Stimulated activated CD4-positive, alpha-beta T cell treated with anti-CD3 and anti-CD28 coated beads, Interleukin-4, amount 100 ng/mL, for 48 hours (primary cell): ENCODE measurements around the gene KCND2.

Source experiments
- DNase-seq, 2 donors: peaks; one replicate each; pipeline ENCODE4 v3.0.0-alpha.2; 2020; ENCODE audit warnings: low read depth in 2 of 2

Gene KCND2

GRCh38 chr7:120703585-120704240 lies 430.7 kb downstream of the KCND2 start:
- no peak for DNase-seq

GRCh38 chr7:120709252-120709971 lies 436.4 kb downstream of the KCND2 start:
- no peak for DNase-seq

GRCh38 chr7:120709972-120710320 lies 437.0 kb downstream of the KCND2 start:
- no peak for DNase-seq

- no peak for DNase-seq
These were observed 442.0 kb downstream of the KCND2 start for GRCh38 chr7:120714945-120715344.

GRCh38 chr7:120716307-120716706 lies 443.3 kb downstream of the KCND2 start:
- no peak for DNase-seq

- no peak for DNase-seq
These were observed 444.2 kb downstream of the KCND2 start for GRCh38 chr7:120717166-120717565.

- DNase-seq, result no peak
These were observed 445.4 kb downstream of the KCND2 start for GRCh38 chr7:120718361-120718760.

- no peak for DNase-seq
These were observed 447.3 kb downstream of the KCND2 start for GRCh38 chr7:120720317-120720716.

- no peak for DNase-seq
These were observed 450.8 kb downstream of the KCND2 start for GRCh38 chr7:120723465-120724385.

GRCh38 chr7:120724448-120724847 lies 451.5 kb downstream of the KCND2 start:
- DNase-seq, result no peak

- no peak for DNase-seq
These were observed 452.0 kb downstream of the KCND2 start for GRCh38 chr7:120724955-120725354.

- no peak for DNase-seq
These were observed 452.5 kb downstream of the KCND2 start for GRCh38 chr7:120725376-120726039.

- no peak for DNase-seq
These were observed 456.3 kb downstream of the KCND2 start for GRCh38 chr7:120729245-120729644.

GRCh38 chr7:120731271-120731670 lies 458.3 kb downstream of the KCND2 start:
- no peak for DNase-seq

GRCh38 chr7:120732256-120732655 lies 459.3 kb downstream of the KCND2 start:
- DNase-seq, result no peak

GRCh38 chr7:120733143-120733542 lies 460.2 kb downstream of the KCND2 start:
- no peak for DNase-seq

GRCh38 chr7:120733835-120734234 lies 460.9 kb downstream of the KCND2 start:
- no peak for DNase-seq

- DNase-seq, result no peak
These were observed 462.8 kb downstream of the KCND2 start for GRCh38 chr7:120735791-120736190.

- DNase-seq, result no peak
These were observed 465.8 kb downstream of the KCND2 start for GRCh38 chr7:120738816-120739215.

GRCh38 chr7:120740348-120740747 lies 467.4 kb downstream of the KCND2 start:
- no peak for DNase-seq

- DNase-seq, result no peak
These were observed 468.5 kb downstream of the KCND2 start for GRCh38 chr7:120741371-120742042.
